Heart left ventricle (tissue), 13 donors: ENCODE results near the gene ASTN2.

Source experiments
- CTCF ChIP-seq, 12 donors: fragments of 200-600 bp; sonication (generic) in 4 of 12; IDR thresholded peaks; one replicate each; pipeline versions ENCODE4 v1.5.0 to v1.8.0; 2018 to 2022; ENCODE audit warnings: antibody characterized with exemption in 12 of 12, mild to moderate bottlenecking in 5 of 12
- POLR2A ChIP-seq, 2 donors: fragments of 450-650 bp; IDR thresholded peaks; one replicate each; pipeline ENCODE4 v1.6.1; 2017; ENCODE audit warnings: antibody characterized with exemption in 2 of 2, mild to moderate bottlenecking in 2 of 2, moderate library complexity in 2 of 2
- donor health status: ischemic (EF 13 %, LVEDD 7.1; RV severe dilation, severe dysfunction).
- donor health status: DM: no; HTN: yes; CAD: no.
- donor health status: DM: no; HTN: no; CAD: no.
- donor health status: ischemic (EF 25% LVEDD 6.9; RV normal size, moderate dysfunction).
- donor health status: ischemic (EF 25% LVEDD 5.7; RV mildly dilated, moderate dysfunction).
- donor health status: ischemic (EF 35%, LVEDD 5.7; RV mildly dilated, moderate dysfunction).
- donor health status: nonischemic (EF 11% LVEDD 7.7; RV severe dilation, severe dysfunction).
- donor health status: DM: yes; HTN: yes; CAD: no.
- donor health status: PGD.
- donor health status: ischemic (EF 29% LVEDD 5.4; RV normal size, mild dysfunction).
- donor health status: nonischemic (EF 23%, LVEDD 6.1; RV moderate dilation, normal function).

- no peak for TF ChIP-seq CTCF (IDR thresholded peaks at IDR 0.05)
- no peak for TF ChIP-seq POLR2A (IDR thresholded peaks at IDR 0.05)
These were observed 30.8 kb upstream of the ASTN2 start for GRCh38 chr9:117445631-117446030.
